ENCODE measurements around the gene UCMA.

The UCMA gene

GRCh38 chr10:13195016-13195415 is 39.2 kb downstream of the UCMA start:
- TF ChIP-seq ZFX (IDR thresholded peaks at IDR 0.05) (no peak), CTCF (conservative IDR thresholded peaks at IDR 0.05) (no peak)
- no peak overlapping the region for H3K27ac ChIP-seq

- no peak for TF ChIP-seq ZFX (IDR thresholded peaks at IDR 0.05)
- no peak for TF ChIP-seq CTCF (conservative IDR thresholded peaks at IDR 0.05)
- H3K27ac ChIP-seq: no peak overlapping the region
These were observed 40.5 kb downstream of the UCMA start for GRCh38 chr10:13193637-13194036.

- no peak overlapping the region for H3K27ac ChIP-seq
- TF ChIP-seq ZFX (IDR thresholded peaks at IDR 0.05) (no peak), CTCF (conservative IDR thresholded peaks at IDR 0.05) (no peak)
These were observed 42.8 kb downstream of the UCMA start for GRCh38 chr10:13191362-13191761.

GRCh38 chr10:13190816-13191215 is 43.4 kb downstream of the UCMA start:
- H3K27ac ChIP-seq: no peak overlapping the region
- no peak for TF ChIP-seq CTCF (conservative IDR thresholded peaks at IDR 0.05)
- no peak for TF ChIP-seq ZFX (IDR thresholded peaks at IDR 0.05)

- TF ChIP-seq ZFX (IDR thresholded peaks at IDR 0.05): no peak
- TF ChIP-seq CTCF (conservative IDR thresholded peaks at IDR 0.05): no peak
- H3K27ac ChIP-seq: no peak overlapping the region
These were observed 44.2 kb downstream of the UCMA start for GRCh38 chr10:13189961-13190360.

GRCh38 chr10:13188593-13188992 is 45.6 kb downstream of the UCMA start:
- TF ChIP-seq ZFX (IDR thresholded peaks at IDR 0.05): no peak
- no peak for TF ChIP-seq CTCF (conservative IDR thresholded peaks at IDR 0.05)
- no peak overlapping the region for H3K27ac ChIP-seq

GRCh38 chr10:13187135-13187534 is 47.0 kb downstream of the UCMA start:
- TF ChIP-seq ZFX (IDR thresholded peaks at IDR 0.05) (no peak), CTCF (conservative IDR thresholded peaks at IDR 0.05) (no peak)

More at GRCh38 chr10:13187135-13187534, 47.0 kb downstream of the UCMA start:
- no peak overlapping the region for H3K27ac ChIP-seq
